H9 (cell line): ENCODE measurements around the gene ANO6. TPM values are rescaled to one million over a fixed set of nuclear protein-coding genes. Genes with fewer than 3 reads are reported as not detected.
"Not testable (repeated sequence)": the region's sequence is repeated elsewhere in the genome, so short reads cannot be mapped to it uniquely, and the experiment has no call there.

Experiments
- DNase-seq: peaks from one replicate; pipeline ENCODE4 v3.0.0-alpha.2; 2017
- H2AFZ ChIP-seq: one replicate; pipeline ENCODE4 v1.6.1; 2013; ENCODE audit warnings: mild to moderate bottlenecking, low read length, control low read depth, moderate library complexity
- H2AK5ac ChIP-seq: 2 replicates; pipeline ENCODE4 v1.6.1; 2013; ENCODE audit warnings: low read length, control low read depth, mixed read lengths; ENCODE audit not compliant: insufficient read length
- H2BK120ac ChIP-seq: one replicate; pipeline ENCODE4 v1.6.1; 2013; ENCODE audit warnings: low read depth, mild to moderate bottlenecking, low read length, control low read depth, inconsistent platforms; ENCODE audit not compliant: poor library complexity, severe bottlenecking
- H2BK12ac ChIP-seq: 2 replicates; pipeline ENCODE4 v1.6.1; 2013; ENCODE audit warnings: low read length, control low read depth, mixed read lengths, low read depth; ENCODE audit not compliant: insufficient read length
- H2BK15ac ChIP-seq: 2 replicates; pipeline ENCODE4 v1.6.1; 2013; ENCODE audit warnings: low read depth, low read length, control low read depth
- H2BK20ac ChIP-seq: one replicate; pipeline ENCODE4 v1.6.1; 2013; ENCODE audit warnings: low read depth, mild to moderate bottlenecking, low read length, control low read depth, inconsistent platforms; ENCODE audit not compliant: poor library complexity, severe bottlenecking
- H2BK5ac ChIP-seq: 2 replicates; pipeline ENCODE4 v1.6.1; 2013; ENCODE audit warnings: low read length, control low read depth, mixed read lengths; ENCODE audit not compliant: insufficient read length
- H3K14ac ChIP-seq: 2 replicates; pipeline ENCODE4 v1.6.1; 2013; ENCODE audit warnings: low read length, control low read depth; ENCODE audit not compliant: insufficient read depth
- H3K18ac ChIP-seq: 2 replicates; pipeline ENCODE4 v1.6.1; 2013; ENCODE audit warnings: low read depth, mild to moderate bottlenecking, mixed read lengths, low read length, control low read depth; ENCODE audit not compliant: insufficient read length
- H3K23ac ChIP-seq: 2 replicates; pipeline ENCODE4 v1.6.1; 2013; ENCODE audit warnings: low read length, control low read depth, mixed read lengths, low read depth; ENCODE audit not compliant: insufficient read length
- H3K23me2 ChIP-seq: 2 replicates; pipeline ENCODE4 v1.6.1; 2013; ENCODE audit warnings: low read depth, mild to moderate bottlenecking, mixed read lengths, low read length, control low read depth; ENCODE audit not compliant: insufficient read length, poor library complexity, severe bottlenecking
- H3K27ac ChIP-seq: 2 replicates; pipeline ENCODE4 v1.5.1; 2013; ENCODE audit warnings: low read length, control low read depth, mixed read lengths, low read depth; ENCODE audit not compliant: insufficient read length
- H3K27me3 ChIP-seq: 2 replicates; pipeline ENCODE4 v1.6.1; 2013; ENCODE audit warnings: low read length, control low read depth, inconsistent platforms; ENCODE audit not compliant: insufficient read depth
- H3K4ac ChIP-seq: 2 replicates; pipeline ENCODE4 v1.6.1; 2013; ENCODE audit warnings: low read depth, mild to moderate bottlenecking, control low read depth, inconsistent platforms, low read length, moderate library complexity
- H3K4me1 ChIP-seq: 2 replicates; pipeline ENCODE4 v1.6.1; 2013; ENCODE audit warnings: low read length, control low read depth, inconsistent platforms; ENCODE audit not compliant: insufficient read depth
- H3K4me2 ChIP-seq: 2 replicates; pipeline ENCODE4 v1.6.1; 2013; ENCODE audit warnings: low read length, control low read depth, mixed read lengths; ENCODE audit not compliant: insufficient read length, insufficient read depth
- H3K56ac ChIP-seq: 2 replicates; pipeline ENCODE4 v1.6.1; 2013; ENCODE audit warnings: low read depth, mild to moderate bottlenecking, mixed read lengths, low read length, control low read depth; ENCODE audit not compliant: insufficient read length
- H3K79me1 ChIP-seq: 2 replicates; pipeline ENCODE4 v1.6.1; 2013; ENCODE audit warnings: low read depth, mild to moderate bottlenecking, moderate library complexity, low read length, control low read depth, inconsistent platforms; ENCODE audit not compliant: insufficient read depth, poor library complexity, severe bottlenecking
- H3K79me2 ChIP-seq: 2 replicates; pipeline ENCODE4 v1.6.1; 2013; ENCODE audit warnings: low read length, control low read depth, inconsistent platforms; ENCODE audit not compliant: insufficient read depth
- H3K9ac ChIP-seq: 2 replicates; pipeline ENCODE4 v1.6.1; 2013; ENCODE audit warnings: low read length, control low read depth, mixed read lengths; ENCODE audit not compliant: insufficient read length; ENCODE audit errors: extremely low read depth
- H3K9me3 ChIP-seq: one replicate; pipeline ENCODE4 v1.6.1; 2013; ENCODE audit warnings: low read depth, low read length, inconsistent platforms; ENCODE audit not compliant: control insufficient read depth
- H3T11ph ChIP-seq: one replicate; pipeline ENCODE4 v1.6.1; 2013; ENCODE audit warnings: mild to moderate bottlenecking, low read length, control low read depth, inconsistent platforms
- H4K20me1 ChIP-seq: one replicate; pipeline ENCODE4 v1.6.1; 2013; ENCODE audit not compliant: control insufficient read depth, insufficient read length, insufficient read depth
- H4K5ac ChIP-seq: 2 replicates; pipeline ENCODE4 v1.6.1; 2013; ENCODE audit warnings: low read depth, mild to moderate bottlenecking, mixed read lengths, low read length, control low read depth; ENCODE audit not compliant: insufficient read length
- H4K8ac ChIP-seq: replicated peaks from 2 replicates; pipeline ENCODE4 v1.6.1; 2013; ENCODE audit warnings: low read length, control low read depth, mixed read lengths, low read depth; ENCODE audit not compliant: insufficient read length
- H4K91ac ChIP-seq: 2 replicates; pipeline ENCODE4 v1.6.1; 2013; ENCODE audit warnings: low read depth, mild to moderate bottlenecking, moderate library complexity, mixed read lengths, low read length, control low read depth; ENCODE audit not compliant: insufficient read length
- H3K27ac Mint-ChIP-seq, 3 experiments: 2 replicates in 2 of 3; 3 replicates in 1 of 3; pipeline ENCODE4 v1.8.0; 2020 to 2021; ENCODE audit warnings: mixed read lengths in 3 of 3, mild to moderate bottlenecking in 1 of 3, moderate library complexity in 1 of 3
- H3K27me3 Mint-ChIP-seq: 2 replicates; pipeline ENCODE4 v1.8.0; 2021; ENCODE audit warnings: low read depth, mild to moderate bottlenecking, moderate library complexity, mixed read lengths
- H3K36me3 Mint-ChIP-seq, 3 experiments: 2 replicates in 2 of 3; 3 replicates in 1 of 3; pipeline ENCODE4 v1.8.0; 2020 to 2021; ENCODE audit warnings: low read depth in 3 of 3, mixed read lengths in 3 of 3; ENCODE audit not compliant: insufficient read depth in 1 of 3
- H3K4me1 Mint-ChIP-seq, 2 experiments: 2 replicates each; pipeline ENCODE4 v1.8.0; 2020; ENCODE audit warnings: mixed read lengths in 2 of 2
- H3K4me3 Mint-ChIP-seq, 2 experiments: 2 replicates in 1 of 2; 3 replicates in 1 of 2; pipeline ENCODE4 v1.8.0; 2020 to 2021; ENCODE audit warnings: mild to moderate bottlenecking in 2 of 2, mixed read lengths in 2 of 2, moderate library complexity in 1 of 2
- H3K9me3 Mint-ChIP-seq, 2 experiments: 2 replicates in 1 of 2; 3 replicates in 1 of 2; pipeline ENCODE4 v1.8.0; 2020; ENCODE audit warnings: mild to moderate bottlenecking in 2 of 2, mixed read lengths in 2 of 2, moderate library complexity in 1 of 2
- WGBS: extraction: QIAGEN DNeasy Blood & Tissue Kit; methylation state at CpG from one replicate; pipeline ENCODE4 v1.1.7; 2013; ENCODE audit warnings: missing lambda C conversion rate, low lambda C conversion rate, mixed read lengths; ENCODE audit not compliant: insufficient read length; ENCODE audit errors: extremely low coverage; 5-methylcytosine and 5-hydroxymethylcytosine counted together
- total RNA-seq: library from RNA; stranded (reverse); gene quantifications from 2 replicates; pipeline ENCODE4 v1.2.1, GENCODE V29; 2021
- TF ChIP-seq, protein P1 (sequence below): fragments of 200-600 bp; sonication (generic); conservative IDR thresholded peaks from 3 replicates; pipeline ENCODE4 v1.8.0; 2021; ENCODE audit warnings: antibody characterized with exemption, mild to moderate bottlenecking

ANO6 gene
- total RNA-seq, 1 experiment from 2014 or later: 24.3 TPM

DNA sequence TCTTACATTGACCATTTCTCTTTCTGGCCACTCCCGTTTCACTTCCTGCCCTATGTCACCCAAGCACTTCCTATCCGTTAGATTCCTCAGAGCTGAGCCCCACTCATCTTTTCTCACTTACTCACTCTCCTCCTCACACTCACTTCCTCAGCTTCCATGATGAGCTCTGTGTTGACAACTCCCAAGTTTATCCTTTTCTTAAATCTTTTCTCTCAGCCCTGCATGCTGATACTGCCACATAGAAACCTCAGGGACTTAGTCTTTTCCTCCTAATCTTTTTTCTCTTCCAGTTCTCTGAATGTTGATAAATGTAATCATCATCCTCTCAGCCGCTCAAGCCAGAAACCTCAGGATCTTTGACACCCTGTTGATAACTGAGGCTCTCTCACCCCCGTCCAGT lies 99.6 kb downstream of the ANO6 start:
- Mint-ChIP-seq H3K4me3 (no peak overlapping the region), H3K36me3 (peaks cover 18 to 23% (median 21%) of the 10 kb centered on the region in 3 experiments), H3K4me1 (peaks cover 0 to 2% of the 10 kb centered on the region in 2 experiments; a peak in 2 of 4 replicates), H3K9me3 (peaks cover 6 to 9% of the 10 kb centered on the region in 2 experiments; a peak in 4 of 5 replicates), H3K27ac (no peak overlapping the region; a peak in 1 of 7 replicates), H3K27me3 (peaks cover 1% of the 10 kb centered on the region; the same call in 1 of the 2 replicates)
- H2BK12ac ChIP-seq: no peak overlapping the region
- H4K91ac ChIP-seq: no peak overlapping the region
- H4K5ac ChIP-seq: no peak overlapping the region
- no peaks in the 10 kb centered on the region for H3K79me2 ChIP-seq
- no peak overlapping the region for H2AK5ac ChIP-seq
- H3T11ph ChIP-seq: no peak overlapping the region
- H2BK5ac ChIP-seq: no peak overlapping the region
- no peak overlapping the region for H3K4me2 ChIP-seq
- no peak overlapping the region for H2BK15ac ChIP-seq
- no peak overlapping the region for H3K56ac ChIP-seq
- H3K23me2 ChIP-seq: no peaks in the 10 kb centered on the region
- H3K27ac ChIP-seq: no peak overlapping the region
- H2BK120ac ChIP-seq: no peak overlapping the region
- H3K14ac ChIP-seq: no peak overlapping the region
- no peak for DNase-seq
- no peak overlapping the region for H3K23ac ChIP-seq
- H3K9me3 ChIP-seq: no peaks in the 10 kb centered on the region
- TF ChIP-seq, protein P1, sequence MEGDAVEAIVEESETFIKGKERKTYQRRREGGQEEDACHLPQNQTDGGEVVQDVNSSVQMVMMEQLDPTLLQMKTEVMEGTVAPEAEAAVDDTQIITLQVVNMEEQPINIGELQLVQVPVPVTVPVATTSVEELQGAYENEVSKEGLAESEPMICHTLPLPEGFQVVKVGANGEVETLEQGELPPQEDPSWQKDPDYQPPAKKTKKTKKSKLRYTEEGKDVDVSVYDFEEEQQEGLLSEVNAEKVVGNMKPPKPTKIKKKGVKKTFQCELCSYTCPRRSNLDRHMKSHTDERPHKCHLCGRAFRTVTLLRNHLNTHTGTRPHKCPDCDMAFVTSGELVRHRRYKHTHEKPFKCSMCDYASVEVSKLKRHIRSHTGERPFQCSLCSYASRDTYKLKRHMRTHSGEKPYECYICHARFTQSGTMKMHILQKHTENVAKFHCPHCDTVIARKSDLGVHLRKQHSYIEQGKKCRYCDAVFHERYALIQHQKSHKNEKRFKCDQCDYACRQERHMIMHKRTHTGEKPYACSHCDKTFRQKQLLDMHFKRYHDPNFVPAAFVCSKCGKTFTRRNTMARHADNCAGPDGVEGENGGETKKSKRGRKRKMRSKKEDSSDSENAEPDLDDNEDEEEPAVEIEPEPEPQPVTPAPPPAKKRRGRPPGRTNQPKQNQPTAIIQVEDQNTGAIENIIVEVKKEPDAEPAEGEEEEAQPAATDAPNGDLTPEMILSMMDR: no peak
- H2BK20ac ChIP-seq: no peak overlapping the region
- H3K27me3 ChIP-seq: no peaks in the 10 kb centered on the region
- no peak overlapping the region for H3K4ac ChIP-seq
- H2AFZ ChIP-seq: no peak overlapping the region
- H3K9ac ChIP-seq: no peak overlapping the region
- WGBS: no CpG with 5 or more reads among the region's 4 CpGs
- no peak overlapping the region for H4K8ac ChIP-seq
- H4K20me1 ChIP-seq: no peaks in the 10 kb centered on the region
- H3K18ac ChIP-seq: no peak overlapping the region
- no peaks in the 10 kb centered on the region for H3K4me1 ChIP-seq
- no peaks in the 10 kb centered on the region for H3K79me1 ChIP-seq

DNA sequence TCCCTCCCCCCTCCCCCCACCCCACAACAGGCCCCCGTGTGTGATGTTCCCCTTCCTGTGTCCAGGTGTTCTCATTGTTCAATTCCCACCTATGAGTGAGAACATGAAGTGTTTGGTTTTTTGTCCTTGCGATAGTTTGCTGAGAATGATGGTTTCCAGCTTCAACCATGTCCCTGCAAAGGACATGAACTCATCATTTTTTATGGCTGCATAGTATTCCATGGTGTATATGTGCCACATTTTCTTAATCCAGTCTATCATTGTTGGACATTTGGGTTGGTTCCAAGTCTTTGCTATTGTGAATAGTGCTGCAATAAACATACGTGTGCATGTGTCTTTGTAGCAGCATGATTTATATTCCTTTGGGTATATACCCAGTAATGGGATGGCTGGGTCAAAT lies 101.4 kb downstream of the ANO6 start:
- not testable (repeated sequence) for H3K23ac ChIP-seq, H3K79me1 ChIP-seq, H2AFZ ChIP-seq, H3K4ac ChIP-seq, H3K27ac Mint-ChIP-seq, H2BK20ac ChIP-seq, H4K20me1 ChIP-seq, H2BK120ac ChIP-seq, H3K4me2 ChIP-seq, H2BK5ac ChIP-seq, H3K14ac ChIP-seq, DNase-seq, H2AK5ac ChIP-seq, H3K27me3 ChIP-seq, H2BK15ac ChIP-seq, H3K4me1 Mint-ChIP-seq, H3K9me3 Mint-ChIP-seq, H3K27ac ChIP-seq, H3K18ac ChIP-seq, H3K79me2 ChIP-seq, H4K5ac ChIP-seq, H3K4me3 Mint-ChIP-seq, H3K56ac ChIP-seq, H3K9ac ChIP-seq, H4K91ac ChIP-seq, H3K27me3 Mint-ChIP-seq, H3K4me1 ChIP-seq, H2BK12ac ChIP-seq, H3T11ph ChIP-seq, H4K8ac ChIP-seq, H3K23me2 ChIP-seq, H3K9me3 ChIP-seq
- WGBS: no CpG with 5 or more reads among the region's 3 CpGs
- H3K36me3 Mint-ChIP-seq: peaks cover 20 to 23% (median 21%) of the 10 kb centered on the region in 3 experiments
